Measurements from ENCODE around the gene TMEM72.

Gene TMEM72

GRCh38 chr10:44890696-44891563 is 20.2 kb upstream of the TMEM72 start:
- DNase-seq = no peak

- DNase-seq = no peak
These were observed 19.4 kb upstream of the TMEM72 start for GRCh38 chr10:44891721-44892120.

- no peak for DNase-seq
These were observed 17.3 kb upstream of the TMEM72 start for GRCh38 chr10:44893604-44894468.

- DNase-seq = no peak
These were observed 16.4 kb upstream of the TMEM72 start for GRCh38 chr10:44894691-44895090.

- no peak for DNase-seq
These were observed 15.9 kb upstream of the TMEM72 start for GRCh38 chr10:44895280-44895679.

- DNase-seq = no peak
These were observed 14.1 kb upstream of the TMEM72 start for GRCh38 chr10:44897049-44897448.

- no peak for DNase-seq
These were observed 12.5 kb upstream of the TMEM72 start for GRCh38 chr10:44898665-44899064.

GRCh38 chr10:44899450-44900080 is 11.6 kb upstream of the TMEM72 start:
- DNase-seq = no peak

GRCh38 chr10:44902941-44903545 is 8.1 kb upstream of the TMEM72 start:
- DNase-seq = no peak

GRCh38 chr10:44906486-44906885 is 4.7 kb upstream of the TMEM72 start:
- no peak for DNase-seq

- DNase-seq = no peak
These were observed 3.6 kb upstream of the TMEM72 start for GRCh38 chr10:44907556-44907955.

- no peak for DNase-seq
These were observed 2.9 kb upstream of the TMEM72 start for GRCh38 chr10:44908066-44908749.

GRCh38 chr10:44908936-44909630 is 2.1 kb upstream of the TMEM72 start:
- no peak for DNase-seq

- DNase-seq = no peak
These were observed 1.2 kb upstream of the TMEM72 start for GRCh38 chr10:44909910-44910309.

- DNase-seq = no peak
These were observed 535 bp upstream of the TMEM72 start for GRCh38 chr10:44910602-44911001.

- no peak for DNase-seq
These were observed 814 bp downstream of the TMEM72 start for GRCh38 chr10:44911951-44912350.

GRCh38 chr10:44913350-44914081 is 2.4 kb downstream of the TMEM72 start:
- DNase-seq = no peak

- DNase-seq = no peak
These were observed 3.8 kb downstream of the TMEM72 start for GRCh38 chr10:44914891-44915290.

- no peak for DNase-seq
These were observed 5.3 kb downstream of the TMEM72 start for GRCh38 chr10:44916429-44916828.

- DNase-seq = no peak
These were observed 6.7 kb downstream of the TMEM72 start for GRCh38 chr10:44917848-44918247.

GRCh38 chr10:44920252-44920651 is 9.1 kb downstream of the TMEM72 start:
- DNase-seq = no peak

Data from T-helper 9 cell (primary cell).